IMR-90 (cell line): ENCODE results near the gene ZBTB46. TPM values are rescaled to one million over a fixed set of nuclear protein-coding genes. Genes with fewer than 3 reads are reported as not detected.

Source experiments
- ATAC-seq: fragments of 200-7000 bp; cut with Tn5 transposase; 2 replicates; pipeline ENCODE4 v1.9.1; 2020; ENCODE audit warnings: low read depth, mild to moderate bottlenecking, moderate library complexity
- BruUV-seq: library from RNA; stranded (reverse); fragments of 400-500 nt; replicated peaks from 2 replicates; lab custom pipeline; 2021; lab: Mats Ljungman, UMichigan
- CTCF ChIA-PET: fragments of 300-600 bp; formaldehyde crosslinking; extraction: SDS; loops from one replicate; lab custom pipeline; 2021; ENCODE audit warnings: antibody characterized with exemption; lab: Yijun Ruan, JAX
- POLR2A ChIA-PET: fragments of 300-600 bp; sonication (Branson Sonifier 250); formaldehyde crosslinking; loops from one replicate; lab custom pipeline; 2022; ENCODE audit warnings: antibody characterized with exemption; ENCODE audit not compliant: unreplicated experiment; lab: Charles Lee
- DNase-seq: peaks from one replicate; pipeline ENCODE4 v3.0.0; 2013
- H2AFZ ChIP-seq: replicated peaks from 2 replicates; pipeline ENCODE3; 2013; ENCODE audit warnings: low read length, mild to moderate bottlenecking; ENCODE audit not compliant: poor library complexity
- H2AK5ac ChIP-seq: 2 replicates; pipeline ENCODE4 v1.6.1; 2013; ENCODE audit warnings: low read depth, low read length, inconsistent platforms
- H2AK9ac ChIP-seq: replicated peaks from 2 replicates; pipeline ENCODE3; 2013; ENCODE audit warnings: mild to moderate bottlenecking, low read depth, low read length, moderate library complexity; ENCODE audit not compliant: poor library complexity
- H2BK120ac ChIP-seq: 2 replicates; pipeline ENCODE4 v1.6.1; 2013; ENCODE audit warnings: low read depth, low read length, inconsistent platforms
- H2BK15ac ChIP-seq: 3 replicates; pipeline ENCODE4 v1.6.1; 2013; ENCODE audit warnings: low read depth, low read length, inconsistent platforms
- H2BK20ac ChIP-seq: 2 replicates; pipeline ENCODE4 v1.6.1; 2013; ENCODE audit warnings: low read depth, mild to moderate bottlenecking, inconsistent platforms, low read length, moderate library complexity
- H2BK5ac ChIP-seq: 2 replicates; pipeline ENCODE4 v1.6.1; 2013; ENCODE audit warnings: mild to moderate bottlenecking, low read depth, low read length, inconsistent platforms; ENCODE audit not compliant: poor library complexity, severe bottlenecking
- H3K14ac ChIP-seq: replicated peaks from 2 replicates; pipeline ENCODE4 v1.6.1; 2013; ENCODE audit warnings: low read depth, low read length, inconsistent platforms
- H3K18ac ChIP-seq: 2 replicates; pipeline ENCODE4 v1.6.1; 2013; ENCODE audit warnings: low read depth, low read length, control low read depth
- H3K23ac ChIP-seq: 2 replicates; pipeline ENCODE4 v1.6.1; 2013; ENCODE audit warnings: low read depth, low read length, inconsistent platforms
- H3K27ac ChIP-seq: 2 replicates; pipeline ENCODE4 v1.5.1; 2013; ENCODE audit warnings: mild to moderate bottlenecking, control low read depth, low read length; ENCODE audit not compliant: insufficient read depth
- H3K27me3 ChIP-seq: 2 replicates; pipeline ENCODE4 v1.6.1; 2013; ENCODE audit warnings: low read length; ENCODE audit not compliant: control insufficient read depth, insufficient read depth
- H3K36me3 ChIP-seq: 2 replicates; pipeline ENCODE4 v1.6.1; 2013; ENCODE audit warnings: low read length, mixed read lengths; ENCODE audit not compliant: control insufficient read depth, insufficient read depth
- H3K4ac ChIP-seq: 2 replicates; pipeline ENCODE4 v1.6.1; 2013; ENCODE audit warnings: low read depth, low read length, inconsistent platforms
- H3K4me1 ChIP-seq: 2 replicates; pipeline ENCODE4 v1.6.1; 2013; ENCODE audit warnings: low read length, mixed read lengths; ENCODE audit not compliant: control insufficient read depth, insufficient read depth
- H3K4me2 ChIP-seq: 2 replicates; pipeline ENCODE4 v1.6.1; 2013; ENCODE audit warnings: low read depth, mild to moderate bottlenecking, control low read depth, low read length, moderate library complexity
- H3K4me3 ChIP-seq: 2 replicates; pipeline ENCODE4 v1.5.1; 2013; ENCODE audit warnings: low read depth, mild to moderate bottlenecking, control low read depth, low read length, moderate library complexity; ENCODE audit not compliant: insufficient read depth
- H3K56ac ChIP-seq: 2 replicates; pipeline ENCODE4 v1.6.1; 2013; ENCODE audit warnings: low read length, inconsistent platforms; ENCODE audit not compliant: insufficient read depth; ENCODE audit errors: extremely low read depth
- H3K79me1 ChIP-seq, 2 experiments: 2 replicates each; pipeline ENCODE4 v1.6.1; 2013; ENCODE audit warnings: low read length in 2 of 2, inconsistent platforms in 1 of 2, low read depth in 1 of 2
- H3K9ac ChIP-seq: 2 replicates; pipeline ENCODE4 v1.6.1; 2013; ENCODE audit warnings: low read depth, low read length, control low read depth
- H3K9me1 ChIP-seq: 2 replicates; pipeline ENCODE4 v1.6.1; 2013; ENCODE audit warnings: low read length, inconsistent platforms; ENCODE audit not compliant: insufficient read depth
- H3K9me3 ChIP-seq: 2 replicates; pipeline ENCODE4 v1.6.1; 2013; ENCODE audit warnings: low read length; ENCODE audit not compliant: control insufficient read depth, insufficient read depth
- H4K20me1 ChIP-seq: 2 replicates; pipeline ENCODE4 v1.6.1; 2013; ENCODE audit warnings: low read length, inconsistent platforms; ENCODE audit not compliant: insufficient read depth
- H4K5ac ChIP-seq: 2 replicates; pipeline ENCODE4 v1.6.1; 2013; ENCODE audit warnings: mild to moderate bottlenecking, low read depth, low read length, control low read depth
- H4K8ac ChIP-seq, 2 experiments: 2 replicates each; pipeline ENCODE4 v1.6.1; 2013; ENCODE audit warnings: low read depth in 2 of 2, low read length in 2 of 2, control low read depth in 1 of 2, inconsistent platforms in 1 of 2
- H4K91ac ChIP-seq: 2 replicates; pipeline ENCODE4 v1.6.1; 2013; ENCODE audit warnings: low read depth, low read length, inconsistent platforms; ENCODE audit not compliant: insufficient read depth
- BHLHE40 ChIP-seq: fragments of 150-350 bp; IDR thresholded peaks from 2 replicates; pipeline ENCODE4 v1.6.1; 2016; ENCODE audit warnings: mild to moderate bottlenecking, low read depth, low read length
- CEBPB ChIP-seq: IDR thresholded peaks from 2 replicates; pipeline ENCODE4 v1.6.1; 2012; ENCODE audit warnings: low read depth, low read length, improper control_type of control experiment
- CHD1 ChIP-seq: IDR thresholded peaks from 2 replicates; pipeline ENCODE4 v1.6.1; 2012; ENCODE audit warnings: low read depth, low read length, improper control_type of control experiment
- ELK1 ChIP-seq: fragments of 150-350 bp; IDR thresholded peaks from 2 replicates; pipeline ENCODE4 v1.6.1; 2016; ENCODE audit warnings: low read depth, mild to moderate bottlenecking, low read length, moderate library complexity, borderline replicate concordance
- FOS ChIP-seq: fragments of 150-350 bp; IDR thresholded peaks from 2 replicates; pipeline ENCODE4 v1.6.1; 2016; ENCODE audit warnings: low read depth, low read length
- MAFK ChIP-seq: IDR thresholded peaks from 2 replicates; pipeline ENCODE4 v1.6.1; 2012; ENCODE audit warnings: low read depth, low read length, improper control_type of control experiment
- MAZ ChIP-seq: IDR thresholded peaks from 2 replicates; pipeline ENCODE4 v1.6.1; 2012; ENCODE audit warnings: low read depth, mild to moderate bottlenecking, low read length, improper control_type of control experiment, moderate library complexity, borderline replicate concordance
- MXI1 ChIP-seq: IDR thresholded peaks from 2 replicates; pipeline ENCODE4 v1.6.1; 2012; ENCODE audit warnings: low read depth, mild to moderate bottlenecking, low read length, moderate library complexity, borderline replicate concordance
- NFE2L2 ChIP-seq: fragments of 150-350 bp; IDR thresholded peaks from 2 replicates; pipeline ENCODE4 v1.6.1; 2016; ENCODE audit warnings: low read depth, mild to moderate bottlenecking, low read length
- POLR2A ChIP-seq: IDR thresholded peaks from 2 replicates; pipeline ENCODE4 v1.6.1; 2012; ENCODE audit warnings: mild to moderate bottlenecking, low read depth, low read length
- RAD21 ChIP-seq: IDR thresholded peaks from 2 replicates; pipeline ENCODE4 v1.6.1; 2012; ENCODE audit warnings: low read length, improper control_type of control experiment
- RCOR1 ChIP-seq: IDR thresholded peaks from 2 replicates; pipeline ENCODE4 v1.6.1; 2012; ENCODE audit warnings: mild to moderate bottlenecking, low read length, improper control_type of control experiment; ENCODE audit not compliant: insufficient replicate concordance
- RFX5 ChIP-seq: IDR thresholded peaks from 2 replicates; pipeline ENCODE4 v1.8.0; 2012; ENCODE audit warnings: low read depth, mild to moderate bottlenecking, low read length, moderate library complexity
- SMC3 ChIP-seq: fragments of 150-350 bp; IDR thresholded peaks from 2 replicates; pipeline ENCODE4 v1.6.1; 2016; ENCODE audit warnings: low read depth, mild to moderate bottlenecking, antibody characterized with exemption, low read length, moderate library complexity
- WGBS, 2 experiments: methylation state at CpG; one replicate each; pipeline versions ENCODE4 v1.1.5 to v1.1.7; 2013; ENCODE audit warnings: missing lambda C conversion rate in 2 of 2; ENCODE audit not compliant: insufficient read length in 1 of 2; ENCODE audit errors: extremely low coverage in 2 of 2; 5-methylcytosine and 5-hydroxymethylcytosine counted together
- dilution Hi-C: fragments of 300-500 bp; cut with HindIII; formaldehyde crosslinking; loops from one replicate; pipeline ENCODE4 v1.14.3; 2018; ENCODE audit warnings: low sequenced_read_pairs; ENCODE audit not compliant: unreplicated experiment
- in situ Hi-C: fragments of 300-500 bp; cut with MboI; formaldehyde crosslinking; loops from 3 replicates; pipeline ENCODE4 v1.14.3; 2019; ENCODE audit warnings: low sequenced_read_pairs, inconsistent platforms, mixed read lengths
- intact Hi-C: fragments of 100-400 bp; cut with micrococcal nuclease; formaldehyde crosslinking; loops from 2 replicates; pipeline ENCODE4 v1.10.0; 2022
- polyA plus RNA-seq, 3 experiments: library from polyadenylated mRNA; depleted of rRNA; stranded (reverse); fragments of >200 nt; gene quantifications; 2 replicates each; pipeline ENCODE4 v1.2.3, GENCODE V29; 2012; ENCODE audit warnings: low replicate concordance in 1 of 3
- total RNA-seq: library from RNA; depleted of rRNA; stranded (reverse); fragments of >200 nt; gene quantifications from 2 replicates; pipeline ENCODE4 v1.2.3, GENCODE V29; 2012
- TF ChIP-seq, protein P1 (sequence below): fragments of 150-350 bp; IDR thresholded peaks from 2 replicates; pipeline ENCODE4 v1.6.1; 2017; ENCODE audit warnings: mild to moderate bottlenecking, antibody characterized with exemption, low read length, low read depth
- TF ChIP-seq, protein P2 (sequence below): conservative IDR thresholded peaks from 2 replicates; pipeline ENCODE4 v1.5.1; 2012; ENCODE audit warnings: mild to moderate bottlenecking, low read depth, low read length, improper control_type of control experiment

Gene ZBTB46
- total and polyA plus RNA-seq, 2 of the 4 experiments (the other 2 are of a cell fraction), result 4.2 to 14.9 TPM

DNA sequence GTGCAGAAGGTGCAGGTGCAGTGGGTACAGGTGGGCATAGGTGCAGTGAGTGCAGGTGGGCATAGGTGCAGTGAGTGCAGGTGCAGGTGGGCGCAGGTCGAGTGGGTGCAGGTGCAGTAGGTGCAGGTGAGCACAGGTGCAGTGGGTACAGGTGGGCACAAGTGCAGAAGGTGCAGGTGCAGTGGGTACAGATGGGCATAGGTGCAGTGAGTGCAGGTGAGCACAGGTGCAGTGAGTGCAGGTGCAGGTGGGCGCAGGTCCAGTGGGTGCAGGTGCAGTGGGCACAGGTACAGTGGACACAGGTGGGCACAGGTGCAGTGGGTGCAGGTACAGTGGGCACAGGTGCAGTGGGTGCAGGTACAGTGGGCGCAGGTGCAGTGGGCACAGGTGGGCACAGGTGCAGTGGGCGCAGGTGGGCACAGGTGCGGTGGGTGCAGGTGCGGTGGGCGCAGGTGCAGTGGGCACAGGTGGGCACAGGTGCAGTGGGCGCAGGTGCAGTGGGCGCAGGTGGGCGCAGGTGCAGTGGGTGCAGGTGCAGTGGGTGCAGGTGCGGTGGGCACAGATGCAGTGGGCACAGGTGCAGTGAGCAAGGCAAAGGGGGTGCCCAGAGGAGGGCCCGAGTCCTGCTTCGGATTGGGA lies 15.3 kb downstream of the ZBTB46 start:
- H3K56ac ChIP-seq, result no peak overlapping the region
- peaks cover 17% of the 10 kb centered on the region for H3K9me1 ChIP-seq
- no peak for TF ChIP-seq CEBPB
- no peak for TF ChIP-seq RFX5
- TF ChIP-seq POLR2A, result no peak
- no peak for TF ChIP-seq BHLHE40
- no peak for TF ChIP-seq NFE2L2
- TF ChIP-seq SMC3, result no peak
- TF ChIP-seq ELK1, result no peak
- TF ChIP-seq RAD21, result no peak
- TF ChIP-seq RCOR1, result no peak
- TF ChIP-seq, protein P1, sequence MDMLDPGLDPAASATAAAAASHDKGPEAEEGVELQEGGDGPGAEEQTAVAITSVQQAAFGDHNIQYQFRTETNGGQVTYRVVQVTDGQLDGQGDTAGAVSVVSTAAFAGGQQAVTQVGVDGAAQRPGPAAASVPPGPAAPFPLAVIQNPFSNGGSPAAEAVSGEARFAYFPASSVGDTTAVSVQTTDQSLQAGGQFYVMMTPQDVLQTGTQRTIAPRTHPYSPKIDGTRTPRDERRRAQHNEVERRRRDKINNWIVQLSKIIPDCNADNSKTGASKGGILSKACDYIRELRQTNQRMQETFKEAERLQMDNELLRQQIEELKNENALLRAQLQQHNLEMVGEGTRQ, result no peak
- TF ChIP-seq FOS, result no peak
- TF ChIP-seq CHD1, result no peak
- no peak for TF ChIP-seq MXI1
- TF ChIP-seq MAZ, result no peak
- TF ChIP-seq, protein P2, sequence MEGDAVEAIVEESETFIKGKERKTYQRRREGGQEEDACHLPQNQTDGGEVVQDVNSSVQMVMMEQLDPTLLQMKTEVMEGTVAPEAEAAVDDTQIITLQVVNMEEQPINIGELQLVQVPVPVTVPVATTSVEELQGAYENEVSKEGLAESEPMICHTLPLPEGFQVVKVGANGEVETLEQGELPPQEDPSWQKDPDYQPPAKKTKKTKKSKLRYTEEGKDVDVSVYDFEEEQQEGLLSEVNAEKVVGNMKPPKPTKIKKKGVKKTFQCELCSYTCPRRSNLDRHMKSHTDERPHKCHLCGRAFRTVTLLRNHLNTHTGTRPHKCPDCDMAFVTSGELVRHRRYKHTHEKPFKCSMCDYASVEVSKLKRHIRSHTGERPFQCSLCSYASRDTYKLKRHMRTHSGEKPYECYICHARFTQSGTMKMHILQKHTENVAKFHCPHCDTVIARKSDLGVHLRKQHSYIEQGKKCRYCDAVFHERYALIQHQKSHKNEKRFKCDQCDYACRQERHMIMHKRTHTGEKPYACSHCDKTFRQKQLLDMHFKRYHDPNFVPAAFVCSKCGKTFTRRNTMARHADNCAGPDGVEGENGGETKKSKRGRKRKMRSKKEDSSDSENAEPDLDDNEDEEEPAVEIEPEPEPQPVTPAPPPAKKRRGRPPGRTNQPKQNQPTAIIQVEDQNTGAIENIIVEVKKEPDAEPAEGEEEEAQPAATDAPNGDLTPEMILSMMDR, result no peak
- no peak for TF ChIP-seq MAFK
- intact Hi-C loops, result no loop called here
- in situ Hi-C loops, result no loop called here
- H2BK20ac ChIP-seq, result no peak overlapping the region
- peaks cover 28 to 64% of the 10 kb centered on the region in 2 experiments for H3K79me1 ChIP-seq
- H3K4me1 ChIP-seq, result peaks cover 11% of the 10 kb centered on the region
- H3K4me2 ChIP-seq, result no peak overlapping the region
- no peak overlapping the region for H3K18ac ChIP-seq
- dilution Hi-C loops, result no loop called here
- H3K14ac ChIP-seq, result no peak overlapping the region
- H3K27ac ChIP-seq, result no peak overlapping the region; the same call in 1 of the 2 replicates
- H2BK5ac ChIP-seq, result no peak overlapping the region
- H2AK9ac ChIP-seq, result peak overlapping the region; percentile 28
- H4K20me1 ChIP-seq, result peaks cover 53% of the 10 kb centered on the region
- H2AFZ ChIP-seq, result no peak overlapping the region
- H3K9me3 ChIP-seq, result no peaks in the 10 kb centered on the region
- H4K8ac ChIP-seq, result no peak overlapping the region
- H3K36me3 ChIP-seq, result no peaks in the 10 kb centered on the region; the same call in 1 of the 2 replicates
- H3K9ac ChIP-seq, result no peak overlapping the region
- ChIA-PET CTCF (no interaction called here), POLR2A (no interaction called here)
- 95% methylated on average over 6 of the region's 14 CpGs; no CpG with 5 or more reads in 1 of the 2 experiments for WGBS, 2 experiments
- H2BK120ac ChIP-seq, result no peak overlapping the region
- H3K27me3 ChIP-seq, result no peaks in the 10 kb centered on the region
- no peak overlapping the region for H3K23ac ChIP-seq
- no peak overlapping the region for H2BK15ac ChIP-seq
- H3K4me3 ChIP-seq, result no peak overlapping the region
- H4K91ac ChIP-seq, result no peak overlapping the region
- H4K5ac ChIP-seq, result no peak overlapping the region
- BruUV-seq, result no TSS peak
- no peak for DNase-seq
- H2AK5ac ChIP-seq, result no peak overlapping the region
- H3K4ac ChIP-seq, result no peak overlapping the region
- ATAC-seq, result no peak
